HCT116 (cell line): ENCODE data around the gene ABCE1. TPM values are rescaled to one million over a fixed set of nuclear protein-coding genes. Genes with fewer than 3 reads are reported as not detected.

Experiments used
- ATAC-seq: fragments of 200-7000 bp; cut with Tn5 transposase; 2 replicates; pipeline ENCODE4 v1.9.1; 2020; ENCODE audit warnings: mild to moderate bottlenecking, moderate library complexity
- BruUV-seq: library from RNA; stranded (reverse); fragments of 400-500 nt; replicated peaks from 2 replicates; lab custom pipeline; 2021; lab: Mats Ljungman, UMichigan
- CTCF ChIA-PET: fragments of 300-600 bp; sonication (Branson Sonifier 250); formaldehyde crosslinking; loops from one replicate; lab custom pipeline; 2021; ENCODE audit warnings: antibody characterized with exemption; lab: Charles Lee
- POLR2A ChIA-PET: fragments of 300-600, 350-600 bp; sonication (Branson Sonifier 250); formaldehyde crosslinking; loops from one replicate; lab custom pipeline; 2021; ENCODE audit warnings: antibody characterized with exemption; lab: Charles Lee
- RAD21 ChIA-PET, 2 experiments: fragments of 300-600 bp; sonication (Branson Sonifier 250); formaldehyde crosslinking; loops; one replicate each; lab custom pipeline; 2023; ENCODE audit warnings: low total read pairs in 2 of 2; ENCODE audit not compliant: uncharacterized antibody in 2 of 2, unreplicated experiment in 2 of 2, low non-redundant PET in 1 of 2; lab: Charles Lee
- DNase-seq: peaks from one replicate; pipeline ENCODE4 v3.0.0-alpha.2; 2010; ENCODE audit warnings: low read depth, low spot score
- H2AFZ ChIP-seq: fragments of 200-600 bp; shearing (Covaris generic), sonication (generic); 2 replicates; pipeline ENCODE4 v1.6.1; 2017; ENCODE audit warnings: low read depth, mixed run types, mixed read lengths, antibody characterized with exemption, low read length; ENCODE audit not compliant: poor library complexity, severe bottlenecking
- H3K27ac ChIP-seq: 2 replicates; pipeline ENCODE4 v1.5.1; 2012; ENCODE audit warnings: low read depth, low read length
- H3K27me3 ChIP-seq: fragments of 200-600 bp; sonication (generic); 2 replicates; pipeline ENCODE4 v1.6.1; 2016; ENCODE audit warnings: mixed run types, low read length, mixed read lengths; ENCODE audit not compliant: insufficient read depth
- H3K36me3 ChIP-seq, 2 experiments: fragments of 200-500 bp in 1 of 2; fragments of 200-600 bp in 1 of 2; sonication (Bioruptor generic) in 1 of 2; sonication (generic) in 1 of 2; 2 replicates each; pipeline versions ENCODE4 v1.5.1 to v1.6.1; 2014 to 2016; ENCODE audit warnings: low read length in 2 of 2, inconsistent platforms in 1 of 2, mixed read lengths in 1 of 2, mixed run types in 1 of 2; ENCODE audit not compliant: insufficient read depth in 2 of 2, control insufficient read depth in 1 of 2
- H3K4me1 ChIP-seq, 2 experiments: fragments of 200-600 bp in 1 of 2; sonication (generic) in 1 of 2; 2 replicates each; pipeline versions ENCODE4 v1.5.1 to v1.6.1; 2012 to 2017; ENCODE audit warnings: low read length in 2 of 2, inconsistent platforms in 1 of 2, mild to moderate bottlenecking in 1 of 2, mixed read lengths in 1 of 2, mixed run types in 1 of 2, moderate library complexity in 1 of 2; ENCODE audit not compliant: insufficient read depth in 2 of 2, control insufficient read depth in 1 of 2
- H3K4me2 ChIP-seq: fragments of 200-600 bp; sonication (generic); 2 replicates; pipeline ENCODE4 v1.6.1; 2017; ENCODE audit warnings: mixed run types, low read length, mixed read lengths
- H3K4me3 ChIP-seq, 2 experiments: fragments of 200-600 bp in 1 of 2; sonication (generic) in 1 of 2; replicated peaks in 1 of 2; 2 replicates each; pipeline ENCODE4 v1.5.1; 2011 to 2016; ENCODE audit warnings: low read length in 2 of 2, control low read depth in 1 of 2, low read depth in 1 of 2, mild to moderate bottlenecking in 1 of 2, mixed read lengths in 1 of 2, mixed run types in 1 of 2
- H3K79me2 ChIP-seq: fragments of 200-600 bp; sonication (generic); 2 replicates; pipeline ENCODE4 v1.6.1; 2017; ENCODE audit warnings: mild to moderate bottlenecking, mixed run types, low read length, moderate library complexity, mixed read lengths; ENCODE audit not compliant: insufficient read depth
- H3K9ac ChIP-seq: fragments of 200-600 bp; sonication (generic); 2 replicates; pipeline ENCODE4 v1.6.1; 2016; ENCODE audit warnings: low read length, mixed read lengths
- H3K9me2 ChIP-seq: fragments of 200-600 bp; sonication (generic), shearing (Covaris generic); 2 replicates; pipeline ENCODE4 v1.6.1; 2017; ENCODE audit warnings: mixed run types, mild to moderate bottlenecking, moderate library complexity; ENCODE audit not compliant: insufficient read depth
- H3K9me3 ChIP-seq, 2 experiments: fragments of 200-500 bp in 1 of 2; fragments of 200-600 bp in 1 of 2; sonication (Bioruptor generic) in 1 of 2; sonication (generic) in 1 of 2; 2 replicates each; pipeline ENCODE4 v1.6.1; 2014 to 2017; ENCODE audit warnings: low read length in 2 of 2, mixed read lengths in 2 of 2, inconsistent platforms in 1 of 2, low read depth in 1 of 2, mild to moderate bottlenecking in 1 of 2, mixed run types in 1 of 2, moderate library complexity in 1 of 2; ENCODE audit not compliant: control insufficient read depth in 1 of 2, insufficient read depth in 1 of 2
- H4K20me1 ChIP-seq: fragments of 200-600 bp; sonication (generic), shearing (Covaris generic); 2 replicates; pipeline ENCODE4 v1.6.1; 2017; ENCODE audit warnings: mixed run types, mild to moderate bottlenecking, moderate library complexity; ENCODE audit not compliant: insufficient read depth
- ATF3 ChIP-seq: IDR thresholded peaks from 2 replicates; pipeline ENCODE4 v1.6.1; 2012
- CBX3 ChIP-seq: IDR thresholded peaks from 2 replicates; pipeline ENCODE4 v1.6.1; 2012; ENCODE audit warnings: low read depth
- EGR1 ChIP-seq: IDR thresholded peaks from 2 replicates; pipeline ENCODE4 v1.6.1; 2012; ENCODE audit warnings: low read depth
- ELF1 ChIP-seq: IDR thresholded peaks from 2 replicates; pipeline ENCODE4 v1.6.1; 2012; ENCODE audit warnings: low read depth, borderline replicate concordance
- JUND ChIP-seq: IDR thresholded peaks from 2 replicates; pipeline ENCODE4 v1.6.1; 2012
- POLR2A ChIP-seq: IDR thresholded peaks from 2 replicates; pipeline ENCODE4 v1.7.0; 2011; ENCODE audit warnings: borderline replicate concordance; ENCODE audit not compliant: insufficient read depth, insufficient read length; ENCODE audit errors: extremely low read depth
- RAD21 ChIP-seq: IDR thresholded peaks from 2 replicates; pipeline ENCODE4 v1.6.1; 2012; ENCODE audit warnings: low read depth, mild to moderate bottlenecking
- SIN3A ChIP-seq: IDR thresholded peaks from 2 replicates; pipeline ENCODE4 v1.6.1; 2012; ENCODE audit warnings: low read depth
- SRF ChIP-seq: IDR thresholded peaks from 2 replicates; pipeline ENCODE4 v1.6.1; 2012; ENCODE audit warnings: low read depth
- YY1 ChIP-seq: IDR thresholded peaks from 2 replicates; pipeline ENCODE4 v1.6.1; 2011; ENCODE audit warnings: low read length, low read depth, moderate library complexity, mild to moderate bottlenecking; ENCODE audit not compliant: insufficient replicate concordance; ENCODE audit errors: extremely low read depth
- ZFX ChIP-seq: fragments of 450-650 bp; IDR thresholded peaks from 2 replicates; pipeline ENCODE4 v1.6.1; 2017
- ZNF274 ChIP-seq: fragments of 200-500 bp; sonication (Bioruptor generic); IDR thresholded peaks from 2 replicates; pipeline ENCODE4 v1.6.1; 2014; ENCODE audit warnings: mild to moderate bottlenecking, low read depth, low read length, inconsistent platforms
- intact Hi-C: fragments of 100-400 bp; cut with micrococcal nuclease; formaldehyde crosslinking; loops from 2 replicates; pipeline ENCODE4 v1.10.0; 2022
- total RNA-seq: library from RNA; stranded (reverse); gene quantifications from one replicate; pipeline ENCODE4 v1.2.1, GENCODE V29; 2021; ENCODE audit not compliant: unreplicated experiment
- TF ChIP-seq, protein P1 (sequence below): IDR thresholded peaks from 2 replicates; pipeline ENCODE4 v1.6.1; 2011; ENCODE audit warnings: mild to moderate bottlenecking, low read length, moderate library complexity; ENCODE audit not compliant: insufficient replicate concordance; ENCODE audit errors: extremely low read depth
- TF ChIP-seq, protein P2 (sequence below): IDR thresholded peaks from 2 replicates; pipeline ENCODE4 v1.6.1; 2012
- TF ChIP-seq, protein P3 (sequence below): IDR thresholded peaks from 2 replicates; pipeline ENCODE4 v1.6.1; 2012; ENCODE audit warnings: low read depth

ABCE1 gene
- total RNA-seq, 1 experiment from 2014 or later = 145 TPM

- intact Hi-C loops = no loop called here
- ATAC-seq = no peak
- POLR2A ChIA-PET = no interaction called here
Measured at GRCh38 chr4:145103496-145103895, 5.4 kb downstream of the ABCE1 start.

GRCh38 chr4:145107126-145107525 lies 9.0 kb downstream of the ABCE1 start:
- H4K20me1 ChIP-seq = peaks cover 20% of the 10 kb centered on the region; the same call in 1 of the 2 replicates
- no TSS peak for BruUV-seq
- peaks cover 55 to 66% of the 10 kb centered on the region in 2 experiments for H3K36me3 ChIP-seq
- CTCF ChIA-PET = no interaction called here
- no peak for ATAC-seq
- H3K4me1 ChIP-seq = no peaks in the 10 kb centered on the region
- intact Hi-C loops = no loop called here
- no peak overlapping the region for H2AFZ ChIP-seq
- H3K9ac ChIP-seq = no peak overlapping the region
- no peaks in the 10 kb centered on the region for H3K9me3 ChIP-seq
- no peak overlapping the region for H3K27ac ChIP-seq
- no peak overlapping the region for H3K4me3 ChIP-seq
- no peak for DNase-seq
- H3K27me3 ChIP-seq = no peaks in the 10 kb centered on the region
- POLR2A ChIA-PET = no interaction called here
- peaks cover 99% of the 10 kb centered on the region for H3K79me2 ChIP-seq
- TF ChIP-seq, protein P1, sequence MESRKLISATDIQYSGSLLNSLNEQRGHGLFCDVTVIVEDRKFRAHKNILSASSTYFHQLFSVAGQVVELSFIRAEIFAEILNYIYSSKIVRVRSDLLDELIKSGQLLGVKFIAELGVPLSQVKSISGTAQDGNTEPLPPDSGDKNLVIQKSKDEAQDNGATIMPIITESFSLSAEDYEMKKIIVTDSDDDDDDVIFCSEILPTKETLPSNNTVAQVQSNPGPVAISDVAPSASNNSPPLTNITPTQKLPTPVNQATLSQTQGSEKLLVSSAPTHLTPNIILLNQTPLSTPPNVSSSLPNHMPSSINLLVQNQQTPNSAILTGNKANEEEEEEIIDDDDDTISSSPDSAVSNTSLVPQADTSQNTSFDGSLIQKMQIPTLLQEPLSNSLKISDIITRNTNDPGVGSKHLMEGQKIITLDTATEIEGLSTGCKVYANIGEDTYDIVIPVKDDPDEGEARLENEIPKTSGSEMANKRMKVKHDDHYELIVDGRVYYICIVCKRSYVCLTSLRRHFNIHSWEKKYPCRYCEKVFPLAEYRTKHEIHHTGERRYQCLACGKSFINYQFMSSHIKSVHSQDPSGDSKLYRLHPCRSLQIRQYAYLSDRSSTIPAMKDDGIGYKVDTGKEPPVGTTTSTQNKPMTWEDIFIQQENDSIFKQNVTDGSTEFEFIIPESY = no peak
- TF ChIP-seq ZFX (no peak), ATF3 (no peak), ZNF274 (no peak), ELF1 (no peak), POLR2A (no peak), RAD21 (no peak), EGR1 (no peak)
- TF ChIP-seq, protein P2, sequence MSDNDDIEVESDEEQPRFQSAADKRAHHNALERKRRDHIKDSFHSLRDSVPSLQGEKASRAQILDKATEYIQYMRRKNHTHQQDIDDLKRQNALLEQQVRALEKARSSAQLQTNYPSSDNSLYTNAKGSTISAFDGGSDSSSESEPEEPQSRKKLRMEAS = no peak
- TF ChIP-seq, protein P3, sequence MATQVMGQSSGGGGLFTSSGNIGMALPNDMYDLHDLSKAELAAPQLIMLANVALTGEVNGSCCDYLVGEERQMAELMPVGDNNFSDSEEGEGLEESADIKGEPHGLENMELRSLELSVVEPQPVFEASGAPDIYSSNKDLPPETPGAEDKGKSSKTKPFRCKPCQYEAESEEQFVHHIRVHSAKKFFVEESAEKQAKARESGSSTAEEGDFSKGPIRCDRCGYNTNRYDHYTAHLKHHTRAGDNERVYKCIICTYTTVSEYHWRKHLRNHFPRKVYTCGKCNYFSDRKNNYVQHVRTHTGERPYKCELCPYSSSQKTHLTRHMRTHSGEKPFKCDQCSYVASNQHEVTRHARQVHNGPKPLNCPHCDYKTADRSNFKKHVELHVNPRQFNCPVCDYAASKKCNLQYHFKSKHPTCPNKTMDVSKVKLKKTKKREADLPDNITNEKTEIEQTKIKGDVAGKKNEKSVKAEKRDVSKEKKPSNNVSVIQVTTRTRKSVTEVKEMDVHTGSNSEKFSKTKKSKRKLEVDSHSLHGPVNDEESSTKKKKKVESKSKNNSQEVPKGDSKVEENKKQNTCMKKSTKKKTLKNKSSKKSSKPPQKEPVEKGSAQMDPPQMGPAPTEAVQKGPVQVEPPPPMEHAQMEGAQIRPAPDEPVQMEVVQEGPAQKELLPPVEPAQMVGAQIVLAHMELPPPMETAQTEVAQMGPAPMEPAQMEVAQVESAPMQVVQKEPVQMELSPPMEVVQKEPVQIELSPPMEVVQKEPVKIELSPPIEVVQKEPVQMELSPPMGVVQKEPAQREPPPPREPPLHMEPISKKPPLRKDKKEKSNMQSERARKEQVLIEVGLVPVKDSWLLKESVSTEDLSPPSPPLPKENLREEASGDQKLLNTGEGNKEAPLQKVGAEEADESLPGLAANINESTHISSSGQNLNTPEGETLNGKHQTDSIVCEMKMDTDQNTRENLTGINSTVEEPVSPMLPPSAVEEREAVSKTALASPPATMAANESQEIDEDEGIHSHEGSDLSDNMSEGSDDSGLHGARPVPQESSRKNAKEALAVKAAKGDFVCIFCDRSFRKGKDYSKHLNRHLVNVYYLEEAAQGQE = no peak
- RAD21 ChIA-PET = no interaction called here
- H3K4me2 ChIP-seq = no peak overlapping the region
- no peaks in the 10 kb centered on the region for H3K9me2 ChIP-seq

More at GRCh38 chr4:145103496-145103895, 5.4 kb downstream of the ABCE1 start:
- Histone ChIP-seq H3K27ac (no peak overlapping the region), H3K4me3 (no peak overlapping the region), H4K20me1 (peaks cover 24% of the 10 kb centered on the region; the same call in 1 of the 2 replicates), H3K79me2 (peaks cover 100% of the 10 kb centered on the region), H3K4me1 (peaks cover 0 to 9% of the 10 kb centered on the region in 2 experiments; a peak in 3 of 4 replicates), H3K9me3 (no peaks in the 10 kb centered on the region), H3K27me3 (no peaks in the 10 kb centered on the region), H2AFZ (no peak overlapping the region), H3K9ac (no peak overlapping the region), H3K36me3 (peaks cover 37 to 38% of the 10 kb centered on the region in 2 experiments)
- ChIA-PET CTCF (no interaction called here), RAD21 (no interaction called here)
- no TSS peak for BruUV-seq
- TF ChIP-seq, protein P2 = no peak
- TF ChIP-seq YY1 (no peak), ZNF274 (no peak), SRF (no peak), CBX3 (no peak), SIN3A (no peak), JUND (no peak)
- TF ChIP-seq, all 23 proteins: peak for 0
- DNase-seq = no peak
- H3K4me2 ChIP-seq = no peak overlapping the region
- no peaks in the 10 kb centered on the region for H3K9me2 ChIP-seq
